Measurements from ENCODE around the gene TMEM30A. TPM values are rescaled to one million over a fixed set of nuclear protein-coding genes. Genes with fewer than 3 reads are reported as not detected.

TMEM30A gene
- total RNA-seq, 1 experiment from 2014 or later = 36.8 TPM

DNA sequence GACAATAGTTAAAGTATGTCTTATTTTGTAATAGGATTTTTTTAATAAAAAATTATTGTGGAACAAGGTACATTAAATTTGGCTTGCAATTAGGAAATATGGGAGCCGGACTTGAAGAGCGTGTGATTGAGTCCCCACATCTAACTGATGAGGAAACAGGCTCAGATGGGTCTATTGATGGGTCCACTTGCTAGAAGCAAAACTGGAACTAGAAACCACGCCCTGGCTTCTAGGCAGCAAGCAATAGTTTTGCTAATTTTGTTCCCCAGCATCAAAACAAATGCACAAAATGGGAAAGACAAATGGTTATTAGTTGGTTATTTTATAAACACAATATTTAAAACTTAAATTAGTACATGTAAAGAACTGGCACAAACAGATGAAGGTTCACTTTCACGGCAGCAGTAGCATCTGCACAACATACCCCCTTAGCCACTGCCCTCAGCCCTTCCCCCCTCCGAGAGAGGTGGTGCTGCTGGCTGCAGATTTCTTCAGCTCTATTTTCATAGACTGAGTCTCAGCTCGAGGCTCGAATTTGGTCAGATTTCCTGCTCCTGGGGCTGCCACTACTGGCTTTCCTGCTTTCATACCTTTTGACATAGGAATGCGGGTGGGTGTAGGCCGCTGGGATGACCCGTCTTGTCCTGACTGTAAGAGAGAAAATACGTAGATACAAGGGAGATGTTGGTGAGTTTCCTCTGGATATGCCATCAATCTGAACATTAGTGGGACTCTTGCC is 23.8 kb upstream of the TMEM30A start:
- Histone ChIP-seq H3K4me1 (ENCODE audit: insufficient read depth, low read length) (no peaks in the 10 kb centered on the region), H4K20me1 (ENCODE audit: low read length) (no peaks in the 10 kb centered on the region), H3K9me2 (replicated peaks; ENCODE audit: low read length) (no peaks in the 10 kb centered on the region), H3K79me2 (ENCODE audit: low read length) (no peaks in the 10 kb centered on the region), H3K9ac (ENCODE audit: low read length) (no peak overlapping the region), H3K9me3 (ENCODE audit: low read length) (no peaks in the 10 kb centered on the region), H3K27me3 (ENCODE audit: low read length) (no peaks in the 10 kb centered on the region), H3K27ac (ENCODE audit: low read length) (no peak overlapping the region), H2AFZ (ENCODE audit: low read length) (no peak overlapping the region), H3K4me2 (ENCODE audit: low read length) (no peak overlapping the region), H3K4me3 (ENCODE audit: low read length) (no peak overlapping the region), H3F3A (ENCODE audit: low read length, unreplicated experiment) (no peaks in the 10 kb centered on the region), H3K36me3 (ENCODE audit: low read depth, low read length) (no peaks in the 10 kb centered on the region)
- POLR2A ChIA-PET (ENCODE audit: unreplicated experiment) = no interaction called here
- no peak for TF ChIP-seq EZH2phosphoT487 (IDR thresholded peaks at IDR 0.05; ENCODE audit: borderline replicate concordance, low read length)
- TF ChIP-seq, protein P1, sequence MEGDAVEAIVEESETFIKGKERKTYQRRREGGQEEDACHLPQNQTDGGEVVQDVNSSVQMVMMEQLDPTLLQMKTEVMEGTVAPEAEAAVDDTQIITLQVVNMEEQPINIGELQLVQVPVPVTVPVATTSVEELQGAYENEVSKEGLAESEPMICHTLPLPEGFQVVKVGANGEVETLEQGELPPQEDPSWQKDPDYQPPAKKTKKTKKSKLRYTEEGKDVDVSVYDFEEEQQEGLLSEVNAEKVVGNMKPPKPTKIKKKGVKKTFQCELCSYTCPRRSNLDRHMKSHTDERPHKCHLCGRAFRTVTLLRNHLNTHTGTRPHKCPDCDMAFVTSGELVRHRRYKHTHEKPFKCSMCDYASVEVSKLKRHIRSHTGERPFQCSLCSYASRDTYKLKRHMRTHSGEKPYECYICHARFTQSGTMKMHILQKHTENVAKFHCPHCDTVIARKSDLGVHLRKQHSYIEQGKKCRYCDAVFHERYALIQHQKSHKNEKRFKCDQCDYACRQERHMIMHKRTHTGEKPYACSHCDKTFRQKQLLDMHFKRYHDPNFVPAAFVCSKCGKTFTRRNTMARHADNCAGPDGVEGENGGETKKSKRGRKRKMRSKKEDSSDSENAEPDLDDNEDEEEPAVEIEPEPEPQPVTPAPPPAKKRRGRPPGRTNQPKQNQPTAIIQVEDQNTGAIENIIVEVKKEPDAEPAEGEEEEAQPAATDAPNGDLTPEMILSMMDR (conservative IDR thresholded peaks at IDR 0.05; ENCODE audit: low read depth, low read length) = no peak
- no peak for TF ChIP-seq EZH2 (IDR thresholded peaks at IDR 0.05; ENCODE audit: low read length, unreplicated experiment)
- intact Hi-C loops (cut with micrococcal nuclease) = no loop called here
- DNase-seq (no peak), ATAC-seq (no peak)
- CTCF ChIA-PET = no interaction called here
- no TSS peak for BruUV-seq (replicated peaks)

DNA sequence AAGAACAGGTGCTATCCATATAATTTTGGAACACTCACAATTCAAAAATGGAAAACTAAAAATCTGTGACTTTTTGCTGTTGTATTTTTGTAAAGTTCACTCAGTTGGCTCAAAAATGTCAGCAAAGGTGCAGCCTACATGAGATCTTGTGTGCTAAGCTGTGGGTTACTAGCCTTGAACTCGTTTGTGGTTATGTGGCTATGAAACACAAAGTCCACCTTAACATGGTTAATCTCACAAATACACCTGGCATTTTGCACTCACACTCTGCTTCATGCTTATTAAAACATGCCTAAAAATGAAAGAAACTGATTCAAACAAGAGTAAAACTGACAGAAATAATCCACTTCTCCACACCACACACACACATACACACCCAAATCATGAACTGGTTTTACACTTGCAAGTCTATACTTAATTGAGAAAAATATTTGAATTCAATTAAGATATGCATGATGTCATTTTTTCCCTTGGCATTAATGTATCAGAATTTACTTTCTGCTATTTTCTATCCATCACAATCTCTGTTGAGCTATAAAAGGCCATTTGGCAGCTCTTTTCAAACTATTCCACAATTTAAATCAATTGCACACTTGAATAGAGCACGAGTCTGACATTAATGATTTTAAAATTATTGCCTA is 22.9 kb upstream of the TMEM30A start:
- Histone ChIP-seq H3K27me3 (ENCODE audit: low read length) (no peaks in the 10 kb centered on the region), H3K36me3 (ENCODE audit: low read depth, low read length) (no peaks in the 10 kb centered on the region), H3K9me2 (replicated peaks; ENCODE audit: low read length) (no peaks in the 10 kb centered on the region), H3F3A (ENCODE audit: low read length, unreplicated experiment) (no peaks in the 10 kb centered on the region), H3K79me2 (ENCODE audit: low read length) (no peaks in the 10 kb centered on the region), H3K4me3 (ENCODE audit: low read length) (no peak overlapping the region), H3K4me2 (ENCODE audit: low read length) (no peak overlapping the region), H3K4me1 (ENCODE audit: insufficient read depth, low read length) (no peaks in the 10 kb centered on the region), H3K9ac (ENCODE audit: low read length) (no peak overlapping the region), H3K27ac (ENCODE audit: low read length) (no peak overlapping the region), H2AFZ (ENCODE audit: low read length) (no peak overlapping the region), H3K9me3 (ENCODE audit: low read length) (no peaks in the 10 kb centered on the region), H4K20me1 (ENCODE audit: low read length) (no peaks in the 10 kb centered on the region)
- TF ChIP-seq EZH2 (IDR thresholded peaks at IDR 0.05; ENCODE audit: low read length, unreplicated experiment) (no peak), EZH2phosphoT487 (IDR thresholded peaks at IDR 0.05; ENCODE audit: borderline replicate concordance, low read length) (no peak)
- TF ChIP-seq, protein P1 (conservative IDR thresholded peaks at IDR 0.05; ENCODE audit: low read depth, low read length) = no peak
- DNase-seq (no peak), ATAC-seq (no peak)
- POLR2A ChIA-PET (ENCODE audit: unreplicated experiment) = interaction anchor here (0.6 kb wide), 1 partner anchor 151 kb away, joined by 5 read pairs; no protein-coding TSS in a partner anchor
- intact Hi-C loops (cut with micrococcal nuclease) = no loop called here
- CTCF ChIA-PET = no interaction called here
- BruUV-seq (replicated peaks) = no TSS peak

DNA sequence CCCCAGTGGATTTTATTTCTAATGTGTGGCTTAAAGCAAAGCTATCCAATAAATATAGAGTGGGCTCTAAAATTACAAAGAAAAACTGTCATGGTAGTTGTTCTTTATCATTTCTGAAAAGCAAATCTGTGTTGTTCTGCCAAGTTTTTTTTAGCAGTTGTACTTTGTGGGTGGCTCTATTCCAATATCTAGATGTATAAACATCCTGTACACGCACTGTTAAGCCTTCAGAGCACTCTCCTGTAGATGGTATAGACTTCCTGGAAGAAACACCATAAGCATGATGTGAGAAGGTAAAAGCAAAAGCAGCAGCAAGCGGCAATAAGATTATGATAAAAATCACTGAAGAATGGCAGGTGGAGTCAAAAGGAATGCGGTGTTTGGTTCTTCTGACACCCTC is 21.5 kb upstream of the TMEM30A start:
- no peak for TF ChIP-seq EZH2phosphoT487 (IDR thresholded peaks at IDR 0.05; ENCODE audit: borderline replicate concordance, low read length)
- TF ChIP-seq EZH2 (IDR thresholded peaks at IDR 0.05; ENCODE audit: low read length, unreplicated experiment) = no peak
- TF ChIP-seq, protein P1 (conservative IDR thresholded peaks at IDR 0.05; ENCODE audit: low read depth, low read length) = no peak
- H4K20me1 ChIP-seq (ENCODE audit: low read length) = no peaks in the 10 kb centered on the region
- H3K27me3 ChIP-seq (ENCODE audit: low read length) = no peaks in the 10 kb centered on the region
- H3K4me2 ChIP-seq (ENCODE audit: low read length) = no peak overlapping the region
- DNase-seq (no peak), ATAC-seq (no peak)
- H3K36me3 ChIP-seq (ENCODE audit: low read depth, low read length) = no peaks in the 10 kb centered on the region
- no peak overlapping the region for H3K4me3 ChIP-seq (ENCODE audit: low read length)
- H2AFZ ChIP-seq (ENCODE audit: low read length) = no peak overlapping the region
- BruUV-seq (replicated peaks) = no TSS peak
- no peak overlapping the region for H3K9ac ChIP-seq (ENCODE audit: low read length)
- H3K9me3 ChIP-seq (ENCODE audit: low read length) = no peaks in the 10 kb centered on the region
- intact Hi-C loops (cut with micrococcal nuclease) = no loop called here
- ChIA-PET CTCF (no interaction called here), POLR2A (ENCODE audit: unreplicated experiment) (no interaction called here)
- no peaks in the 10 kb centered on the region for H3F3A ChIP-seq (ENCODE audit: low read length, unreplicated experiment)
- H3K9me2 ChIP-seq (replicated peaks; ENCODE audit: low read length) = no peaks in the 10 kb centered on the region
- H3K27ac ChIP-seq (ENCODE audit: low read length) = no peak overlapping the region
- no peaks in the 10 kb centered on the region for H3K4me1 ChIP-seq (ENCODE audit: insufficient read depth, low read length)
- no peaks in the 10 kb centered on the region for H3K79me2 ChIP-seq (ENCODE audit: low read length)

All from PC-3 (cell line).